ENCODE data around the gene AJUBA.
A peak's percentile ranks its signal among the peaks of the same experiment; 100 is the strongest.

Gene AJUBA

GRCh38 chr14:22935156-22935555 lies 47.2 kb downstream of the AJUBA start:
- no peak for DNase-seq (ENCODE audit: low spot score)

GRCh38 chr14:22932146-22932545 lies 50.2 kb downstream of the AJUBA start:
- no peak for DNase-seq (ENCODE audit: low spot score)

GRCh38 chr14:22929961-22930364 lies 52.4 kb downstream of the AJUBA start:
- DNase-seq (ENCODE audit: low spot score) = no peak

GRCh38 chr14:22929104-22929960 lies 53.0 kb downstream of the AJUBA start, which contains the start of gene PRMT5:
Gene PRMT5 (minus strand): TSS chr14:22929376. CDS start chr14:22929361, 15 bp downstream.
- peak; percentile 100 for DNase-seq (ENCODE audit: low spot score)

- DNase-seq (ENCODE audit: low spot score) = peak; percentile 2
These were observed 53.9 kb downstream of the AJUBA start for GRCh38 chr14:22928237-22929103.

- no peak for DNase-seq (ENCODE audit: low spot score)
These were observed 56.0 kb downstream of the AJUBA start for GRCh38 chr14:22926316-22926715.

GRCh38 chr14:22925513-22925912 lies 56.8 kb downstream of the AJUBA start:
- no peak for DNase-seq (ENCODE audit: low spot score)

- no peak for DNase-seq (ENCODE audit: low spot score)
These were observed 58.6 kb downstream of the AJUBA start for GRCh38 chr14:22923746-22924145.

GRCh38 chr14:22922294-22922693 lies 60.1 kb downstream of the AJUBA start:
- no peak for DNase-seq (ENCODE audit: low spot score)

All from kidney capillary endothelial cell (primary cell).